ENCODE measurements around the gene AMDHD2.
A peak's percentile ranks its signal among the peaks of the same experiment; 100 is the strongest.

AMDHD2 gene

GRCh38 chr16:2527784-2528100 is 7.6 kb downstream of the AMDHD2 start:
- no peak for DNase-seq (ENCODE audit: low read depth)
- TF ChIP-seq CTCF (IDR thresholded peaks at IDR 0.05; ENCODE audit: low read length, missing control alignments): no peak
- H3K4me3 ChIP-seq (replicated peaks; ENCODE audit: low read depth, low read length): no peak overlapping the region

- no peak overlapping the region for H3K4me3 ChIP-seq (replicated peaks; ENCODE audit: low read depth, low read length)
- no peak for TF ChIP-seq CTCF (IDR thresholded peaks at IDR 0.05; ENCODE audit: low read length, missing control alignments)
- DNase-seq (ENCODE audit: low read depth): no peak
Observed at GRCh38 chr16:2528161-2529060, 8.2 kb downstream of the AMDHD2 start.

- TF ChIP-seq CTCF (IDR thresholded peaks at IDR 0.05; ENCODE audit: low read length, missing control alignments): no peak
- no peak for DNase-seq (ENCODE audit: low read depth)
- H3K4me3 ChIP-seq (replicated peaks; ENCODE audit: low read depth, low read length): no peak overlapping the region
Observed at GRCh38 chr16:2529061-2529931, 9.1 kb downstream of the AMDHD2 start.

- DNase-seq (ENCODE audit: low read depth): no peak
- TF ChIP-seq CTCF (IDR thresholded peaks at IDR 0.05; ENCODE audit: low read length, missing control alignments): no peak
- no peak overlapping the region for H3K4me3 ChIP-seq (replicated peaks; ENCODE audit: low read depth, low read length)
Observed at GRCh38 chr16:2529961-2530628, 9.9 kb downstream of the AMDHD2 start.

GRCh38 chr16:2530629-2531318 is 10.6 kb downstream of the AMDHD2 start:
- H3K4me3 ChIP-seq (replicated peaks; ENCODE audit: low read depth, low read length): no peak overlapping the region
- TF ChIP-seq CTCF (IDR thresholded peaks at IDR 0.05; ENCODE audit: low read length, missing control alignments): no peak
- no peak for DNase-seq (ENCODE audit: low read depth)

GRCh38 chr16:2531371-2531695 is 11.2 kb downstream of the AMDHD2 start, which contains the start of gene CEMP1:
CEMP1 (minus strand) TSS chr16:2531408; CDS start chr16:2531073, 335 bp downstream.
- peak within 1 kb of the TSS; percentile 65 for H3K4me3 ChIP-seq (replicated peaks; ENCODE audit: low read depth, low read length)
- no peak for DNase-seq (ENCODE audit: low read depth)
- no peak for TF ChIP-seq CTCF (IDR thresholded peaks at IDR 0.05; ENCODE audit: low read length, missing control alignments)

Measured in fibroblast of pulmonary artery (primary cell).